KOPT-K1 (cell line): Measurements from ENCODE around the gene NAB2.
A peak's percentile ranks its signal among the peaks of the same experiment; 100 is the strongest.
"Not testable (repeated sequence)": the region's sequence is repeated elsewhere in the genome, so short reads cannot be mapped to it uniquely, and the experiment has no call there.

Experiments
- H3K27ac ChIP-seq: fragments of 200-600 bp; sonication (generic); 2 replicates; pipeline ENCODE4 v1.5.1; 2016; ENCODE audit warnings: antibody characterized with exemption, mild to moderate bottlenecking, low read depth, low read length; ENCODE audit not compliant: poor library complexity, severe bottlenecking
- H3K36me3 ChIP-seq: fragments of 200-600 bp; sonication (generic); 2 replicates; pipeline ENCODE4 v1.5.1; 2017; ENCODE audit warnings: antibody characterized with exemption, mild to moderate bottlenecking, low read length, moderate library complexity; ENCODE audit not compliant: insufficient read depth
- H3K9me3 ChIP-seq: fragments of 200-600 bp; sonication (generic); 2 replicates; pipeline ENCODE4 v1.5.1; 2017; ENCODE audit warnings: antibody characterized with exemption, low read length, mild to moderate bottlenecking; ENCODE audit not compliant: insufficient read depth, poor library complexity, severe bottlenecking

NAB2 gene

DNA sequence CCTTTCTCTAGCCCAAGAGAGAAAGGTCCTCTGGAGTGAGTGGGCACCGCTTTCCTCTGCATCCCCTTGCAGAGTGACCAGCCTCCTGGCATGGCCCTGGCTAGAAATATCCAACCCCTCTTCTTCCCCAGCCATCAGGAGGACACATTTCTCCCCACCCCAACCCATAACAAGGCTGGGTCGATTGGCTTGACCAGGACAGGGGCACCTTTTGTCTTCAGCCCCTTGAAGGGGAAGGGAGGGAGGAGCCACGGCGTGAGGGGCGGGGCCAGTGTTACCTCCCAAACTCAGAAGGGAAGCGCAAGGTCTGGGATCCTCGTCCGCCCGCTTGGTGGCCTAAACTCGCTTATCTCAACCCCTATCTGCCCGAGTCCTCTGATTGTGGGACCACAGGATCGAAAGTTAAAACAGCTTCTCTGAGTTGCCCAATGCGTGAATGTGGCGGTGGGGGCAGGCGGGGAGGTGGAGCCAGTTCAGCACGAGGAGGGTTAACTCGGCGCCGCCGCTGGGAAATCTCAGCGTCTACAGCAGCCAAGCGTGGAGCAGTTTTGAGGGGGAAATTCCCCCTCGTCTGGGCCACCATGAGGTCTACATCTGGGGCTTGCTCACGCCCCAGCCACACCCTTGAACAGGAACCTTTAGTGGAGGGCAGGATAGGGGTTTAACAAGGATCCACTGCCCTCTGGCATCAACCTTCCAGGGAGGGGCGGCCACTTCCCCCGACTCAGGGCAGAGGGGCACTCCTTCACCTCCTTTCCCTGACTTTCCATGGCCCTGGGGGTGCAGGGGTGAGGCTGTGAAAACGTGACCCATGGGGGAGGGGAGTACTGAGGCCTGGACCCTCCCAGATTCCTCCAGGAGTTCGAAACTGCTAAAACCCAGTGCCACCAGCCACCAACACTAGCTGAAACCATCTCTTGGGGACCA lies 21.5 kb downstream of the NAB2 start:
- Histone ChIP-seq H3K9me3 (no peaks in the 10 kb centered on the region), H3K36me3 (peaks cover 31% of the 10 kb centered on the region), H3K27ac (peak overlapping the region; percentile 89)

DNA sequence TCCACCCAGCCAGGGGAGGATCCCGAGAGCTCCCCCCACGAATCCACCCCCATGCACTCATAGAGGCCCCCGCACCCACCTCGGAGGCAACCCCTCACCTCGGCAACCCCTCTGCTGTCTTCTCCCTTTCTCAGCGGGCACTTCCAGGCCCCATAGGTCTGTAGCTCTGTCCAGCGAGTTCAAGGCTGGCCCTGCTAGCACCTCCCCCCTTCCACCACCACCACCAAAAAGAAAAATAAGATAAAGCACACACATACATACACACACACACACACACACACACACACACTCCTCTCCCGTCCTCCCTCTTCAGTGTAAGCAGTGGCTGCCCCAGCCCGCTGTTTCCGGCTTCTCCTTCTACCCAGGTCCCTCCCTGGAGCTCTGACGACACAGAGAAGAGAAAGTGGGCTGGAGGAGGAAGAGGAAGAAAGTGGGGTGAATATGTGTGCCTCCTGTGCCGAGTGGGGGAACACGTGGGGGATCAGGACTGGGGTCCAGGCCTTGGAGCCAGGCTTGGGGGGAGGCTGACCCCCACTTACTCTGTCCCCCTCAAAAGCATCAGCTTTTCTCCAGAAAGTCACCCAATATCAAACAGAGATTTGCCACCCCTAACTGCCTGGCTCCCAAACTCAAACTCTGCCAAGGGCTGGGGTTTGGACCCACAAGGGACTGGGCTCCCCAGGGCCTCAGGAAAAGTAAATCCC lies 22.3 kb downstream of the NAB2 start, which contains the start of gene STAT6:
TSS of gene STAT6 (minus strand) at position 332 of the 704 bp plus-strand sequence. CDS start 3,084 bp downstream, outside the sequence.
- no peaks in the 10 kb centered on the region for H3K9me3 ChIP-seq
- H3K27ac ChIP-seq: peak within 1 kb of the TSS; percentile 89
- H3K36me3 ChIP-seq: peaks cover 23% of the 10 kb centered on the region

DNA sequence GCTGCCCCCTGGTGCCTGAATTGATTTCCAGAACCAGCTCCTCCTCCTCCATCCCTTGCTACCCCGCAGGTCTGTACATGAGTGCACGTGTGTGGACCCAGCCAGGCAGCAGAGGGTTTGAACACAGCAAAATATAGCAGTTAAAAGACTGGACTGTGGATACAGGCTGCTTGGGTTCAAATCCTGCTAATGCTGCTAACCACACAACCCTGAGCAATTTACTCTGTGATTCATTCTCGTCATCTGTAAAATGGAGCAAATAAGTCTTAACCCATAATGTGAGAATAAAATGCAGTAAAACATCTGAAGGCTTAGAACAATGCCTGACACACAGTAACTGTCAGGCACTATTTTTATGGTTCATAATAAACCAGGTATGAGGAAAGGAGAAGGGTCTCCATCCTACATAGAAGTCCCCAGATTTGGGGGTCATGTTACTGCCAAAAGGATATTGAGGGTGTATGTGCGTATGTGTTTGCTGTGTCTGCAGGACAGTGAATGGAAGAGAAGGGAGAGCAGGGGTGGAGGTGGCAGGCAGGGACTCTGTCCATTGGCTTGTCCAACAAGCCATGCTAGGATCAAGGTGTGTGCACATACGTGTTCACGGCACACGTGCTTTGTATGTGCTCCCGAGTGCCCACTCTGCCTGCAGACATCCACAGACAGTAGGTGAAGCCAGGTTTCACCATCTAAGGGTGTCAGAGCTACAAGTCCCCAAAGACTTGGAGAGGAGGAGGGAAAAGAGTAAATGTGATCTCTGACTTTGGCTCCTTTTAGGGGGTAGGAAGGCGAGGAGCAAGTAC lies 23.8 kb downstream of the NAB2 start:
- Histone ChIP-seq H3K36me3 (peaks cover 8% of the 10 kb centered on the region), H3K9me3 (no peaks in the 10 kb centered on the region), H3K27ac (peak overlapping the region; percentile 89)

DNA sequence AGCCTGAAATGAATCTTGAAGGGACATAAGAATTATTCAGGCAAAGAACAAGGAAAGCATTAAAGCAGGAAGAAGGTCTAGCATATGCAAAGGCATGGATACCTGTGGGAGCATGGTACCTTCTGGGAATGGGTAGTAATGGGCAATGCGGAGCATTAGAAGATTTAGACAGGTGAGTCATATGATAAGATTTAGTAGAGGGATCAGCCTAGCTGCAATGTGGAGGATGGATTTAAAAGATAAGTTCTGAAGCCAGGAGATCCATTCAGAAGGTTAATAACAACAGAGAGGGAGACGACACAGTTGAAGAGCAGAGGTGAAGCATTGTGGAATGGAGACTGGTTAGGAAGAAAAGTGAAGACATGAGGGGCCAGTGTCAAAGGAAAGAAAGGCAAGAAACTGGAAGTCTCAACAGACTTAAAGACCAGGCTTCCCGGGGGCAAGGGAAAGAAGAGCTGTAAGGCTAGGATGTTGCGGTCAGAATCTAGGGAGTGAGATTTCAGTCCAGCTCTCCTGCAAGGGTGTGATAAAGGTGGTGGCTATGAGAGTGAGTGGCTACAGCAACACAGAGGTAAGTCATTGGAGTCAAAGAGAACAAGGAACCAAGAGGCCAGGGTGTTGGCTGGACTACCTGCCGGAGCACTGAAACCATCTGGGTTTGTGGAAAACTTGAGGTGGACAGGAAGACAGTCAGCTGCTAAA lies 27.8 kb downstream of the NAB2 start:
- Histone ChIP-seq H3K9me3 (no peaks in the 10 kb centered on the region), H3K27ac (no peak overlapping the region), H3K36me3 (no peaks in the 10 kb centered on the region)

DNA sequence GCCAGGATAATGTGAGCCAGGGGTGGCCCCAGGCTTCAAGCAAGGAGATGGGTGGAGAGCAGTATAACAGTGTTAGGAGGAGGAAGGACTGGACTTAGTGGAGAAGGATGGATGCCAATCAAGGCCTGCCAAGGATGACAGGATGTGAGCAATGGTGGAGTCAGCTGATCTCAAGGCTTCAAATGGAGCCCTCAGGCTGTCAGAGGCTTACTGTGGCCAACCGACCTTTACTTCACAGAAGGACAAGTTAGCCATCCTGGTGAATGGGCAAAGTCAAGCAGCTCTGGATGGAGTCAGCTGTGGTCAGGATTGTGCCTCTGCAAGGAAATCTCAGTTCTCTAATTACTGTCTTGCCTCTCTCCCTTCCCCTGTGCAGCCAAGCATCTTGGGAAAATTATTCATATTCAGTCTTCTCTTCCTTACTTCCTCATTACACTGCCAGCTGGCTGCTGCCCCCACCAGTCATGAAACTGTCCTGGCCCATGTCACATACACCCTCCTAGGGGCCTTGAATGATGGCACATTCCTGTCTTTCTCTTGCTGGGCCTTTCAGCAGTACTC lies 29.9 kb downstream of the NAB2 start:
- no peak overlapping the region for H3K27ac ChIP-seq

DNA sequence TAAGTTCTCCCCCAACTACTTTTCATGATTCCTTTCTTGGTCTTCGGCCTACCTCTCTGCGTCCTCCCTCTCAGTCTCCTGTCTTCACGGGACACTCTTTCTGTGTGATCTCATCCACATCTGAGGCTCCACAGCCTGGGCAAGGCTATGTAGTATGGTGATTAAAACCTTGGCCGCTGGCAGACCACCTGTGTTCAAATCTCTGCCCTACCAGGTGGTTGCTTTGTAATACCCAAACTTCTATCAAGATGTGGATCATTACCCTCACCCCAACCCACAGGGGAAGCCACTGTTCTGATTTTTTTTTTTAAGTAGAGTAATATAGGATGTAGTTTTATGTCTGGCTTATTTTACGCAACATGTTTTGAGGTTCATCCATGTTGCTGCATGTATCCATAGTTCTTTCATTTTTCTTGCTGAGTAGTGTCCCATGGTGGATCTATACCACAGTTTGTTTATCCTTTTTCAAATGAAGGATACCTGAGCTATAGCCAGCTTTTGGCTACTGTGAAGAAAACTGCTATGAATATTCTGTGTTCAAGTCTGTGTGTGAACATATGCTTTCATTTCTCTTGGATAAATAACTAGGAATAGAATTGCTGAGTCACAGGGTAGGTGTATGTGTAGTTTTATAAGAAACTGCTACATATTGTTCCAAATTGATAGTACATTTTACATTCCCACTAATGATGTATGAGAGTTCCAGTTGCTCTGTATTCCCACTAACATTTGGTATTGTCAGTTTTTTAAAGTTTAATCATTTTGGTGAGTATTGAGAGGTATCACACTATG lies 30.6 kb downstream of the NAB2 start:
- Histone ChIP-seq H3K27ac (no peak overlapping the region), H3K9me3 (no peaks in the 10 kb centered on the region), H3K36me3 (no peaks in the 10 kb centered on the region)

More for the DNA sequence above, 29.9 kb downstream of the NAB2 start:
- H3K36me3 ChIP-seq: no peaks in the 10 kb centered on the region
- no peaks in the 10 kb centered on the region for H3K9me3 ChIP-seq

DNA sequence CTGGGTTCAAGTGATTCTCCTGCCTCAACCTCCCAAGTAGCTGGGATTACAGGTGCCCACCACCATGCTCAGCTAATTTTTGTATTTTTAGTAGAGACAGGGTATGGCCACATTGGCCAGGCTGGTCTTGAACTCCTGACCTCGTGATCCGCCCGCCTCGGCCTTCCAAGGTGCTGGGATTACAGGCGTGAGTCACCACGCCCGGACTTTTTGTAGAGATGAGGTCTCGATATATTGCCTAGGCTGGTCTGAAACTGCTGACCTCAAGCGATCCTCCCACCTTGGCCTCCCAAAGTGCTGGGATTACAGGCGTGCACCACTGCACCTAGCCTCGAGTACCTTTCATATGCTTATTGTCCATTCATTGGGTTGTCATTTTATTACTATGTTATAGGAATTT lies 31.8 kb downstream of the NAB2 start:
- not testable (repeated sequence) for H3K36me3 ChIP-seq, H3K9me3 ChIP-seq, H3K27ac ChIP-seq

DNA sequence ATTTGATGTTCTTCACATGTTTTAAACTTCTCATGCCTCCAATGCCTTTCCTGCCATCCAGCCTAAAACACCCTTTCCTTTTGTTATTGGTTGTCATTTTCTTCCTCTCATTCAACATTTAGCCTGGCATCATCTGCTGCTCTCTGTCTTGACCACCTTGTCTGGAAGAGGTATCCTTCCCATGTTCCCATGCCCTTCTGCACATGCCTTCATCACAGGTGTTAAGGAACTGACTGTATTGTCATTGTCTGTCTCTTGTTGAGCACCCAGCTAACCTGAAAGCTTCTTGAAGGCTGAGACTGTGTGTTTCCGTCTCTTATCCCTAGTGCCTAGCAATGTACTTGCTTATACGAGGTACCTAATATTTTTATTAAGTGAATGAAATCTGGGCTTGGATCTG lies 34.9 kb downstream of the NAB2 start:
- no peaks in the 10 kb centered on the region for H3K36me3 ChIP-seq
- H3K27ac ChIP-seq: no peak overlapping the region
- no peaks in the 10 kb centered on the region for H3K9me3 ChIP-seq

DNA sequence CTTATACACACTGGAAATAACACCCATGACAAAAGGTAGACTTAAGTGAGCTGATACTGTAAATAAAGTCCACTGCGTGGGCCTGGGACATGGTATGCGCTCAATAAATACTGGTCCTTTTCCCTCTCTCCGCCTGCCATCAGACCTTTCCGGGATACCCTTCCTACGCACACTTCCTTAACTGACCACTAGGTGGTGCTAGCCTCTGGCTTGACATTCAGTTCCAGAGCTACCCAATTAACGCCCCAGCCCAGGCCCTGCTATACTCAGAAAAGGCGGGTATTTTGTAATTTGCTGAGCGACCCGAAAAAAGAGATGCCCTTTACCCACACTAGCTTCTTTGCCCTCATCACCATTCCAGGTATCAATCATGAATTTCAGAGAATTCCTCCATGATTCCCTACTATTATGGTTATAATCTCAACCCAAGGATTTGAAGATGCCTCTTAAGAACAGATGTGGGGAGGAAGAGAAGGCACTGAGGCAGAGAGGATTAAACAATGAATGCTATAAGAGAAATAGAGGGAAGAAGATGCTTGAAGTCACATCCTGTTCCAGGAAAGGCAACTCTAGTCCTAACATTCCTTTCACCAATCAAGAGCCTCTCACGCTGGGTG lies 35.5 kb downstream of the NAB2 start:
- Histone ChIP-seq H3K27ac (no peak overlapping the region), H3K36me3 (no peaks in the 10 kb centered on the region), H3K9me3 (no peaks in the 10 kb centered on the region)

DNA sequence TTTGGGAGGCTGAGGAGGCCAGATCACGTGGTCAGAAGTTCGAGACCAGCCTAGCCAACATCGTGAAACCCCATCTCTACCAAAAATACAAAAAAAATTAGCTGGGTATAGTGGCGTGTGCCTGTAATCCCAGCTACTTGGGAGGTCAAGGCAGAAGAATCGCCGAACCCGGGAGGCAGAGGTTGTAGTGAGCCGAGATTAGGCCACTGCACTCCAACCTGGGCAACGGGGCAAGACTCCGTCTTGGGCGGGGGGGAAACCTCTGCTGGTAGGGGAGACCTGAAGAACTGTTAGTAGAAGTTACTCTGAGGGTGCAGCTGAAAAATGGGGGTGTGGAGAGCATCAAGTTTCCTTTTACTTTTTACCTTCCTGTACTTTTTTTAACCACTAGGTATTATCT lies 37.1 kb downstream of the NAB2 start:
- no peak overlapping the region for H3K27ac ChIP-seq
- H3K9me3 ChIP-seq: no peaks in the 10 kb centered on the region
- H3K36me3 ChIP-seq: no peaks in the 10 kb centered on the region

DNA sequence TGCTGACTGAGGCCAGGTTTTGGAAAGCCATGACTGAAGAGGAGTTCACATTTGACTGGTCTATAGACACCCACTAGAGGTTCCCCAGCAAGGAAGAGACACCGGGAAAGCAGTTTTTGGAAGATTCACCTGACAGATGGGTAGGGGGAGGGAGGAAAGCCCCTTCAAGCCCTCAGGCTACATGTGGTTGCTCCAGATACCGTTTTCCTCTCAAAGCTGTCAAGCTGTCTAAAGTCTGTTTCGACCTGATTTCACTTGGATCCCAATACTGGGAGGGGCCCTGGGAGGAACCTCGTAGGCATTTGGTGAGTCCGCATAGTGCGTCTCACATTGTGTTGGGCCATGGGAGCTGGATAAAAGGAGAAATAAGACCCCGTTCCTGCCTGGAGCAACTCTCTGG lies 37.6 kb downstream of the NAB2 start:
- H3K9me3 ChIP-seq: no peaks in the 10 kb centered on the region
- H3K27ac ChIP-seq: no peak overlapping the region
- H3K36me3 ChIP-seq: no peaks in the 10 kb centered on the region

DNA sequence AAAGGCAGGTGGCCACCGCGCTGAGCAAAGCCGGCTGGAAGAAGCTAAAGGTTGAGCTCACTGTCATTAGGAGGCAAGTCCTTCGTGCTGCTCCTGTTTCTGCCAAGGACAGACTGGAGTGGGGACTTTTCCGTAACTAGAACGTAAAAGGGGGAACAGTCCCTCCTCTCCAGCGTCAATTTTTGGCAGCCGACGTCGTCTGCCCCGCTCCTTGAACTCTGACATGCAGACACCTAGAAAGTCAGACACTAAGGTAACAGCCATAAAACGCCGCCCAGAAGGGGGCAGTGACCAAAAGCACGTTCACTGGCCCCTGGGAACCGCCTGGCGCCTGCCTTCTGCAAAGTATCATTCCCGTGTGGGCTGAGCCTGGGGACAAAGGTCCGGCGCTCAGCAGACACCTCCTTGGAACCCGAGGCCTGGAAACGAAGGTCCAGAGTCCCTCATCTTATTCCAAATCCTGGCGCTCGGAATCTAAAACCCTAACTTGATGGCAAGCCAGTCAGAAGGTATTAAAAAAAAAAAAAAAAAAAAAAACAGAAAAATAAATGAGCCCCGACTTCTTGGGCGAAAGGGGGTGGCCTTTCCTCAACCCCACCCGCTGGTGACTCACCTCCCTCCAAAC lies 38.3 kb downstream of the NAB2 start:
- Histone ChIP-seq H3K9me3 (no peaks in the 10 kb centered on the region), H3K36me3 (no peaks in the 10 kb centered on the region), H3K27ac (no peak overlapping the region)
